CD4-positive, alpha-beta T cell treated with Interleukin-21 for 1 hour (primary cell): ENCODE results near the gene PAN2.
A peak's percentile ranks its signal among the peaks of the same experiment; 100 is the strongest.
"Not testable (repeated sequence)": the region's sequence is repeated elsewhere in the genome, so short reads cannot be mapped to it uniquely, and the experiment has no call there.

Source experiments
- DNase-seq: peaks from one replicate; pipeline ENCODE4 v3.0.0-alpha.2; 2020

PAN2 gene

GRCh38 chr12:56307221-56307965 is 26.4 kb downstream of the PAN2 start:
- DNase-seq = no peak

GRCh38 chr12:56304872-56305590 is 28.8 kb downstream of the PAN2 start:
- DNase-seq = no peak

GRCh38 chr12:56304276-56304675 is 29.5 kb downstream of the PAN2 start:
- DNase-seq = no peak

GRCh38 chr12:56300644-56301464 is 32.9 kb downstream of the PAN2 start:
- DNase-seq = no peak

GRCh38 chr12:56299853-56300643 is 33.8 kb downstream of the PAN2 start, which contains the start of gene CS:
Gene CS, minus strand, starts transcription at chr12:56300330. Its CDS starts 129 bp downstream, at chr12:56300201.
- DNase-seq = peak; percentile 99

- DNase-seq = peak; percentile 60
These were observed 34.4 kb downstream of the PAN2 start for GRCh38 chr12:56299308-56299852.

- DNase-seq = no peak
These were observed 35.0 kb downstream of the PAN2 start for GRCh38 chr12:56298828-56299227.

- DNase-seq = no peak
These were observed 36.4 kb downstream of the PAN2 start for GRCh38 chr12:56297400-56297799.

GRCh38 chr12:56296295-56296694 is 37.5 kb downstream of the PAN2 start:
- DNase-seq = no peak

GRCh38 chr12:56293795-56294194 is 40.0 kb downstream of the PAN2 start:
- no peak for DNase-seq

GRCh38 chr12:56288705-56289387 is 45.0 kb downstream of the PAN2 start:
- no peak for DNase-seq

- no peak for DNase-seq
These were observed 47.6 kb downstream of the PAN2 start for GRCh38 chr12:56286044-56286830.

GRCh38 chr12:56284263-56284662 is 49.5 kb downstream of the PAN2 start:
- DNase-seq = not testable (repeated sequence)

- DNase-seq = no peak
These were observed 51.2 kb downstream of the PAN2 start for GRCh38 chr12:56282579-56282978.

- no peak for DNase-seq
These were observed 51.8 kb downstream of the PAN2 start for GRCh38 chr12:56282030-56282429.

- DNase-seq = no peak
These were observed 53.0 kb downstream of the PAN2 start for GRCh38 chr12:56280849-56281248.

- DNase-seq = no peak
These were observed 54.9 kb downstream of the PAN2 start for GRCh38 chr12:56278905-56279304.

GRCh38 chr12:56274299-56274698 is 59.5 kb downstream of the PAN2 start:
- DNase-seq = no peak

GRCh38 chr12:56272468-56272867 is 61.3 kb downstream of the PAN2 start:
- not testable (repeated sequence) for DNase-seq

GRCh38 chr12:56271031-56271430 is 62.8 kb downstream of the PAN2 start:
- DNase-seq = peak; percentile 13
